ENCODE measurements around the gene IFNA2.
A peak's percentile ranks its signal among the peaks of the same experiment; 100 is the strongest.
"Not testable (repeated sequence)": the region's sequence is repeated elsewhere in the genome, so short reads cannot be mapped to it uniquely, and the experiment has no call there.

Gene IFNA2

DNA sequence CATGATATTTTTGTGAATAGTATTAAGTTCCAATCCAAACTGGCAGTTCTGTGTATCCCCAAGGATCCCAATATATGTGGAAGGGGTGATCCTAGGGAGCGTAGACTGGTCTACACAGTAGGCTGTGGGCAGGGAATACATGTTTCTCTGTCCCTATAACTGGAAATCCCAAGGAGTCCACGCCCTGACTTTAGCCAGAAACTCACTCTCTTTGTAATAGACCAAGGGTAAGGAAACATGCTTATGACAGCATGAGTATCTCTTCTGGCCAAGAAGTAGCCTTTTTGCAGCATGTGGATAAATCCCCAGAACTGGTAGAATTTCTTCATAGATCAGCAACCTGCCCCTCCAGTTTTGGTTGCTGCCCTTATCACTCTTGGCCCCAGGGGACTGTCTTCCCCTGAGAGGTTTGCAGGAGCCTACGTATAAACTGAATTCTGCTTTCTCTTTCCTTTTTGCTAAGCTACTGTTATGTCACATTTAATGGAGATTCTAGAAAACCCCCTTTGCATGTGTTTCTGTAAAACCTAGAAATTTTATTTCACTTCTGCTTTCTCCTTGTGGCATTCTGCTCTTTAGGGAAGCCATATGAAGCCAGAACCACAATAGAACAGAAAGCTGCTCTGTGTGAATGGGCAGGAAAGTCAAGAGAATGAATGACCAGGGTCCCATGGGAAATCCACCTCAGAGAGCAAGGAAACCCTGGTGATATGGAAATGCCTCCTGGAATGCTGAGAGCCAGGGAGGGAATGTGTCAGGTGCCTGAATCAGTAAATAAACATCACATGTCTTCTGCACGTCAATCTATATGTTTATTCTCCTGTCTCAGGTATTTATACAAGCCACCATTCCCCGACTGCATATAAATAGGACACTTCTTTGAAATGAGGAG lies 3.5 kb downstream of the IFNA2 start:
- DNase-seq (ENCODE audit: low read depth), result no peak

DNA sequence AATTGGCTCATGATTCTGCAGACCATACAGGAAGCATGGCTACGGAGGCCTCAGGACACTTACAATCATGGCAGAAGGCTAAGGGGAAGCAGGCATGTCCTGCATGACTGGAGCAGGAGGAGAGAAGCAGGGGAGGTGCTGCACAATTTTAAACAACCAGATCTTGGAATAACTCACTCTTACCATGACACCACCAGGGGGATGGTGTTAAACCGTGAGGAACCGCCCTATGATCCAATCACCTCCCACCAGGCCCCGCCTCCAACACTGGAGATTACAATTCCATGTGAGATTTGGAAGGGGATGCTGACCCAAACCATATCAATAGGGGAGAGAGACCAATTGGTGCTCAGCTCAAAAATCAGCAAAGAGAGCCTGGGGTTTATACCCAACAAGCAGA lies 13.7 kb downstream of the IFNA2 start:
- DNase-seq (ENCODE audit: low read depth), result not testable (repeated sequence)

DNA sequence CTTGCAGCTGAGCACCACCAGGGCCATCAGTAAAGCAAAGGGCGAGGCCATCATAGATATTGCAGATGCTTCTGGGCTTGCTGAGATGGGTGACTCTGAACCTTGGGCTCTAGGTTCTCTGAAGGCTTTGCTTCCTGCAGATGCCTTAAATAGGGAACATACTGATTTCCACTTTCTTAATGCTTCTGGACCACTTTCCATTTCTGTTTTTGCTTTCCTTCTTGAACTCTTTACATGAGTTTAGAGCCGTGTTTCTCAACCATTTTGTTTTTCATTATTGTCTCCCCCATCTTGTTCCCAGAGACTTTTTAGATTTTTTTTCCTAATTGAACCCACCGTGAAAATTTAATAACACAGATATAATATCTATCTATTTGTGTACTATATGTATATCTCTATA lies 17.2 kb downstream of the IFNA2 start, which contains the start of gene IFNA13:
IFNA13 (minus strand) TSS at position 101 of the 400 bp plus-strand sequence; CDS start at position 54, 47 bp downstream.
- no peak for DNase-seq (ENCODE audit: low read depth)

DNA sequence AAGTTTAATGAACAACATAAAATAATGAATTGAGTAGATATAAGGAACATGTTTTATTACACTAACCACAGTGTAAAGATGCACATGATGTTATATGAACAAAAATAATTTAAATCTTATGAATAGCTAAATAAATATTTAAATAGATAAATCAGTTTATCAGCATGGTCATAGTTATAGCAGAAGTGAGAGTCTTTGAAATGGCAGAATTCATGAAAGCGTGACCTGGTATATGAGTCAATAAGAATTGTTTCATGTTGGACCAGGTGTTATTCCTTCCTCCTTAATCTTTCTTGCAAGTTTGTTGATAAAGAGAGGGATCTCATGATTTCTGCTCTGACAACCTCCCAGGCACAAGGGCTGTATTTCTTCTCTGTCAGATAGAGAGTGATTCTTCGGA lies 18.0 kb downstream of the IFNA2 start:
- DNase-seq (ENCODE audit: low read depth), result not testable (repeated sequence)

DNA sequence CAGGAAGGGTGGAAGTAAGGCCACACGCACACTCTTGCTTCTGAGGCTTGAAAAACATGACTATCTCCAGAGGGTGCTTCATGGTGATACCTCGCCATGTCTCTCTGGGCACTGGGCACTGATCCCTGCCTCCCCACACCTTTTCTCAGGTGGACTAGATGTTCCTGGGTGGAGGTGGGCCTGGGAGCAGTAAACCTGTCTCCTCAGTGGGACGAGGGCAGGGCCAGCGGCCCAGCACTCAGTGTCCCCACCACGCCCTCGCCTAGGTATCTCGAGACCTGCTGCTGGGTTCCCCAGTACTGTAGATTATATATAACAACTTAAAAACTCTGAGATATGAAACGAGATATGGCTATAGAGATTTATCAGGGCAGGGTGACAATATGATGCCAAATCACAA lies 22.9 kb downstream of the IFNA2 start:
- DNase-seq (ENCODE audit: low read depth), result no peak

DNA sequence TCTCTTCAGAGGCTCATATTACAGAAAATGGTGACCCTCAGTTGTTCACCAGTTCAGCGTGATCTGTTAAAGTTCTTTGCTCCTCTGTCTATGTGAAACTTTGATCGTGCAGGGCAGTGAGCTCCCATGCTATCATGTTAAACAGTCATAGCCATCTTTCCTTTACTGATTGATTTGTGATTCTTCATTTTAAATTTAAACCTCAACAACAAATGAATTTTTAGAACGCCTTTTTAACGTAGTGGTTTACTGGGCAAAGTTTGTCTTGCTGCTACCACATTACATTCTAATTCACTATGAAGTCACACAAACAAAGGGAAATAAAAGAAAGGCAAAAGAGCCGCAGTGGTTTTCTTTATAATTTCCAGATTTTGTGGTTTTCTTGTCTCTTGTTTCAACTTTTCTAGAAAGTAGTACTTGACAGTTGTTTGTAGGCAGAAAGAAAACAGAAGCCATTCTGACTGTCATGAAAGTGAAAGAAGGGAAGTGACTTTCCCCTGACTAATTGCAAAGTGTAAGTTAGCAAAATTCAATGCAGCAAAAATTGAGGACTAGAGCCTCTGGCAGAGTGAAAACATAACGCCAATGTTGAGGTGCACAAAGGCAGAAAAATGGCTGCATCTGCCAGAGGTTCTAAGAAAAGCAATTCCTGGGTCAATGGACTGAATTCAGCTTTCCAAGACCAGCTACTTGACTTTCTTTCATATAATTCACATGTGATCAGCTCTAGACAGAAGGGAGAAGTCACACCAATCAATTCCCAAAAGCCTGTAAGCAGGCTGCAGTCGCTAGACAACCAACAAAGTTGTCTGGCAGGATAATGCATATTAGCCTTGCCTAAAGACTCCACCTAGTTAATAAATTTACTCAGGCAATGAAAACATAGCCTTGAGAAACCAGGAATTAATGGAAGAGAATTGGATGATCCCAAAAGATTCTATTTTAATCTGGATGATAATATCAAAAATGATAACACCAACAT lies 27.4 kb downstream of the IFNA2 start:
- DNase-seq (ENCODE audit: low read depth), result no peak

DNA sequence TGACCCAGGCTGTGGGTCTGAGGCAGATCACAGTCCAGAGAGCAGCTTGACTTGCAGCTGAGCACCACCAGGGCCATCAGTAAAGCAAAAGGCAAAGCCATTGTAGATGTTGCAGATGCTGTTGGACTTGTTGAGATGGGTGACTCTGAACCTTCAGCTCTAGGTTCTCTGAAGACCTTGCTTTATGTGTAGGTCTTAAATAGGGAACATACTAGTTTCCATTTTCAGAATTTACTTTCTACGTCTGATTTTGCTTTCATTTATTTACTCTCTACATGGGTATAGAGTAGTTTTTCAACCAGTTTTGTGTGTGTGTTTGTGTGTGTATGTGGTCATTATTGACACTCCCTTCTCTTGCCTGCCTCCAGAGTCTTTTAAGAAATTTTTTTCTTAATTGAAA lies 34.4 kb downstream of the IFNA2 start, which contains the start of gene IFNA6:
IFNA6 (minus strand) TSS at position 101 of the 400 bp plus-strand sequence; CDS start at position 101, 0 bp downstream.
- no peak for DNase-seq (ENCODE audit: low read depth)

DNA sequence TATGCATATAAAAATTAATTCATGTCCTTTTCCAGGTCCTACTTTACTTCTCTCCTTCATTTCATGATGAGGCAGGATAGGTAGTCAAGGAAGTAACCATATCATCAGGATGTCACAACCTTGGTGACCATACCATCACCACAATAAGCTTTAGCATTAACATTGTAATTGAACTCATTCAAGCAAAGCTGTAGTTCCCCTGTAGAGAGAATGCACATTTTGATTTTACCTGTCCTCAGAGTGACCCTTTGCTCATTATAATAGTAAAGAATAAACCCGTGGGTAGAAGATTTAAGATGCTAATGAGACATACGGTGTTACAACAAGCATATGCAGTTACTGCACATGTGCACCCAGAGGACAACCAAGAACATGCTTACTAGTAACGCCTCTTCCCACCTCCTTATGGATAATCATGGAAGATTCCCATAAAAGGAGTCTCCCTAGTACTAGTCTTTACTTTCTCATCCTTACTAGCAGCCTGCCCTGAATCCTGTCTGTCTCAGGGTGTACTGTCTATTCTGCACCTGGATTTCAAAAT lies 36.7 kb downstream of the IFNA2 start:
- no peak for DNase-seq (ENCODE audit: low read depth)

DNA sequence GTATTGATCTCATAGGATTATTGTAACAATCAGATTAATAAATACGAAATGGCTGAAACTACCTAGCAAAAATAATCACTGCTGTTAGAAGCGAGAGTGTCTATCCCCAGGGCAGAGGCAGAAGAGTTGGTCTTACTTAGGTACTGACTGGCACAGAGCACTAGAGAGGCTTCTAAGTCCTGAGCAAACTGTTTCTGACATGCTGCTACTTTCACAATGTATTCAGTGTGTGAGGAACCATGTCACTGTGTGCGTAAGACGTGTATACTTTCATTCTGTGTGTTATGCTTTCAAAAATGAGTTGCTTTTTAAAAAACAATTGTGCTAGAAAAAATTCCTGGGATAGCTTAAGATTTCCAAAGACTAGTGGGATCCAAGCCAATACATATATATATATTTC lies 44.5 kb downstream of the IFNA2 start:
- no peak for DNase-seq (ENCODE audit: low read depth)

DNA sequence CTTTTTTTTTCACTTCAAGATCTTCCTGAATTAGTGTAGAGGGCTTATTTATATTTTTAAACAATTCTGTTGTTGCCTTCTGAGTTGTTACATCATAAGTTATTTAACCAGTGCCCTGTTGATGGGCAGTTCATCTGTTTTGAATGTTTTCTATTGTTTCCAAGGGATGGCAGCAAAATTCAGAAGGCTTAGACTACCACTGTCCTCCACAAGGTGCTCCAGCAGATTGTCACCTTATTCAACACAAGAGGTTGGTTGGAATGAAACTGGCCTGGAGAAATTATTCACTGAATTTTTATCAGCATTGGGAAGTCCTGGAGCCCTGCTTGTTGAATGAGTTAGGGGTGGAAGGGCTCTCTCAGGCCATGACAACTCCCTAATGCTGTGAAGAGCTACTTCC lies 48.7 kb downstream of the IFNA2 start:
- no peak for DNase-seq (ENCODE audit: low read depth)

DNA sequence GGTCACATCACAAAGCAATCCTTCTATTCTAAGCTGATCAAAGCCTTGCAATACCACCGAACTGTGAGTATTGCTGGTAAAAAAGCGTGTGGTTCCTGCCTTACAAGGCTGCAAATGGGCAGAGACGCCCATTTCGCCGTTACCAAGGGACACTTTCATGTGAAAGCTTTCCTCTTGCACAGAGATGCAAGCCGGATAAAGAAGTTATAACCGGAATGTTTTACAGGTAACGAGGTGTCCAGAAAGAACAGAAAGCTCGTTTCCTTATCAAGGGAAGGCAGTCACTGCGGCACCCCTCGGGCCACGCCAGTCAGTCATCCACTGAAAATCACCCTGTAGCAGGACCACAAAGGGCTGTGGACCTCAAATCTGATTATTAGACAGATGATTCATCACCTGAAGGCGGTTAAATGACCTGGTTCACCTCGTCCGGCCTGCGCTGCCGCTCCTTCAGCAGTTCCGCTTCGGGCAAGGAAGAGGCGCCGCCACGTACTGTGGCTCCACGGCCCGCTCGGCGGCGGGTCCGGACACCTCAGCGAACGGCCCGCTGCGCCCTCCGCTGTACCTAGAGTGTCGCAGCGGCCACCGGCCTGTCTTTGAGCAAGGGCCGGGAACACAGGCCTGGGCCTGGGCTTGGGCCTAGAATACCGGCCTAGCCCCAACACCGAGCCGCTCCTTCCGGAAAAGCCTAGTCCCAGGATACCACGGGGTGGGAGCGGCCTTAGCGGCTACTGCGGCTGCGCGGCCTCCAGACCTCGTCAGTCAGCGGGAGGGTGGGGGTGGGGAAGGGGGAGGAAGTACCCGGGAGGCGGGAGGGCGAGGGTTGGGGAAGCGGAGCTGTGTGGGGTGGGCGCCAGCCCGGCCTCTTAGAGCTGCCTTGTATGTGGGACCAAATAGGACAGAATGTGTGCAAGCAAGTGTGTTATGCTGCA lies 50.2 kb downstream of the IFNA2 start, which contains the start of gene KLHL9:
KLHL9 (minus strand) TSS at position 704 of the 932 bp plus-strand sequence; CDS start at position 159, 545 bp downstream.
- DNase-seq (ENCODE audit: low read depth), result peak; percentile 77
